Islet precursor cell (in vitro differentiated cells): ENCODE results near the gene CLK4.

Experiments used
- DNase-seq: peaks from one replicate; pipeline ENCODE4 v3.0.0-alpha.2; 2018

CLK4 gene

DNA sequence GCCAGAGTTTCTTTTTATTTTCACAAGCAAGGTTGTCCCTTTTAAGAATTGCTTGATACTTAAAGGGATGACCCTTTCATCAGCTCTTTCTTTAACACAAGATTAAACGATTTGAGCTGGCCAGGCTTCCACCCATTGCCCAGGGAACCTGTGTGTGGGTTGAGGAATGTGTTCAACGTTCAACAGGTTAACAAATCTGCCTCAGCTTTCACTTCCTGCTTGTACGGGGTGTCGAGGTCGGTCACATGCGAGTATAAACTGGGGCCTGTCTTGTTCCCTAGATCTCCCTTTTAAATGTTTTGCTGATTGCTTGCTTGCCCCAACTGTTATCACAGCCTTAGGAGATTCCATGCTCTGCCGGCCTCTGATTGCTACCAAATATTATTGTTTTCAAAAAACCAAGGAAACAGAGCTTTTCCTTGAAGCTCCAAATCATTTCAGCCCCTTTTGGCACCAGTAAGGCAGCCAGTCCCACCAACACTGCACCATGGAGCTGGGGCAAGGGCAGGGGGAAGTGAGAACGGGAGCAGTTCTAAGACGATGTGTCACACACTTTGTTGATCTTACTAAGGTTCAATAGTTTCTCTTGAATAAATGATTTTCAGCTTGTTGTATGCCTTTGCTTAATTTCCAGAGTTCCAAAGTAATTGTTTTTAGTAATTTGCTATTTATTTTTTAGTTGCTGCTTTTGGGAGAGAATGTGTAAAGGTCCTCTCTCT is 10.7 kb upstream of the CLK4 start:
- no peak for DNase-seq

- no peak for DNase-seq
Observed at GRCh38 chr5:178632285-178632684, 5.4 kb upstream of the CLK4 start.

- no peak for DNase-seq
Observed at GRCh38 chr5:178630951-178631350, 4.1 kb upstream of the CLK4 start.

- DNase-seq: peak; percentile 95
Observed at GRCh38 chr5:178630475-178630930, 3.7 kb upstream of the CLK4 start.

DNA sequence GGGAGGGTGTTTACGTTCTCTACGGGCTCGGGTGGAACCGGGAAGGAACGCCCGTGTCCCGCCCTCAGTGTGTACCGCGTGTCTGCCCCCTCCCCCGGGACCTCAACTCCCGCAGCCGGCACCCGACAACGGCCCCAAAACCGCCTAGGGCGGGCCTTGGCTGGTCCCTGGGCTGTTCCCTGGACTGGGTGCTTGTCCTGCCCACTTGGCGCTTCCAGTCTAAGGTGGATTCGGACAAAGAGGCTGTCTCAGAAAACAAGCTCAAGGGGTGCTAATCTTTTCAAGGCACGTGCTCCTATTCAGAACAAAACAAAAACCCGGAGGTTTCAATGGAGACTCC is 379 bp upstream of the CLK4 start:
- no peak for DNase-seq

DNA sequence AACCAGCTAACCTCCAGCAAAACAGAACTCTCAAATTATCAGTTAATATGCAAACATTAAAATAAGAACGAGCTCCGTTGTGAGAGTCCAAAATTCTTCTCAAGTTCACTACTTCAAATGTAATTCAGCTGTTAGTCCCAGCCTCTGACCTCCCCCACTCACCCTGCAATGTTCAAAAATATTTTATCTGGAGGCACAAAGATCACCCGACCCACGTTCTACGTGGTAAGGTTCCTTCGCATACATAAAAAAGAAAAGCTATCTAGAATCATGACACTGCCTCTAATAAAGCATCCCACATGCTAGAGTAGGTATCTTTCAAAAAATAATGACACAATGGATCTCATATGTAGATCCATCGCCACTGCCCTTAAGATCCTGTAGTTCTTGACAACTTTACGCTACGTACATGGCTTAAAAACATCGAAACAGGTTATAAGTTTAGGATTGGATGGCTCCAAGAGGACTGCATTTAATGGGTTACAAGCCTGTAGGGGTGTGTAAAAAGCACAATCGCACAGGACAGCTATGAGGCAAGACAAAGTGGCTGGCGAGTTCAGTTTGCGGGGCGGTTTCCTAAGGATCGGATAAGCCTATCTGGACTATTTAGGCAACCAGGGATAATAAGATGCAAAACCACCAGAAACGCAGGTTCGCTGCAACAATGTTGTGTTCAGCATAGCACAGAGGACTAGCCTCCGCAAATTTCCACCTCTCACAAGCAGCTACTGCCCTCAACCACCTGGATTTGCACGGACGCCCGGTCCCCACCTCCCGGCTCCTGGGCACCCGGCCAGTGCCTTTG is 969 bp downstream of the CLK4 start:
- no peak for DNase-seq

DNA sequence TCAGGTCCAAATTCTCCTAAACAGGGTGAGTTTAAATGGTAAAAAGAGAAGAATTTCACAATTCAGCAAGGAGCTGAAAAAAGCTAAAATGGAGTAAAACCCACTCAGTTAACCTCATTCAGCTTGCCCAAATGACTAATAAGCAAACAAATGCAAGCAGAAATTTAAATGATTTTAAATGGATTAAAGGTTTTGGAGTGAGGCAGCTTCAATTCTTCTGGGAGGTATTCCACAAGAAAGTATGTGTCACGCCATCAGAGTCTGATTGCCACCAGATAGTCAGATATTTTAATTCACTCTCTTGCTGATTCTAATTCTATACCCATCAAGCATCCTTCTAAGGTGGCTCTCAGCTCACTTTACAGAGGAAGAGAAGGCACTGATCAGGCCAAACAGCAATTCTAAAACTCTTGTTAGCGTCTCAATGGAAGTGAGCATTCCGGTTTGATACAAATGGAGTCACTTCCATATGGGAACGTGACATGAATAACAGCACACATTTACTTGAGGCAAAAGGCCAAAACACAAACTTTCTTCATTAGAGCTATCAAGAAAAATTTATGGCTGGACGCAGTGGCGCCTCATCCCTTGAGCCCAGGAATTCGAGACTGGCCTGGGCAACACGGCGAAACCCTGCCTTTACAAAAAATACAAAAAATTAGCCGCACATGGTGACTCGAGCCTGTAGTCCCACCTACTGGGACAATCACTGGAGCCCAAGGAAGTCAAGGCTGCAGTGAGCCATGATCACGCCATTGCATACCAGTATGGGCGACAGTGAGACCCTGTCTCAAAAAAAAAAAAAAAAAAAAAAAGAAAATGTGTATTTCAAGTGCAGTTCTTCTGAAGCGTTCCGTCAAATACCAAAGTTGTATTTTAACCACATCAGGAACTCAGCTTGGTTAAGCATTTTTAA is 2.0 kb downstream of the CLK4 start:
- no peak for DNase-seq

DNA sequence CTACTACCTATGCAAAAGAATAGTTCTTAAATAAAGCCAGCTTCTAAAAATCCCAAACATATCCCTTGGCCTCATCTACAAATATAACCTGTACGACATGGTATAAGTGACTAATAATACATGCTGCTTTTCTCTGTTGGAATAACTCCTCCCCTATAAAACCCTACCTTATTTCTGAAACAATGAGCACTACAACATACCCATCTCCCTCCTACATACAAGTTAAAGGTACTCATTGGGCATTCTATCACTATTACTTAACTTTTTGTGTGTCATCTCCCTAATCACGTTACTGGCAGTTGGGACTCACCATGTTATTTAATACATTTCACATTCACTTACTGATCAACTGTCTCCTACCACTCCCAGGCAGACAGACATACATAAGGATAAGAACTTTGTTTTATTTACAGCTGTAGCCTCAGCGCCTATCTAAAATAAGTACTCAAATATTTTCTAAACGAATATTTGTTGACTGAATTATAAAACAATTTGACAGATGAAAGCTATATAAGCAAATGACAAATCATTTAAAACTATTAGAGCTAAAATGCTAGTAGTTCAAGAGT is 4.1 kb downstream of the CLK4 start:
- no peak for DNase-seq

- DNase-seq: no peak
Observed at GRCh38 chr5:178619390-178619789, 7.5 kb downstream of the CLK4 start.

GRCh38 chr5:178612299-178612698 is 14.6 kb downstream of the CLK4 start:
- DNase-seq: no peak

- DNase-seq: no peak
Observed at GRCh38 chr5:178606269-178606668, 20.6 kb downstream of the CLK4 start.

DNA sequence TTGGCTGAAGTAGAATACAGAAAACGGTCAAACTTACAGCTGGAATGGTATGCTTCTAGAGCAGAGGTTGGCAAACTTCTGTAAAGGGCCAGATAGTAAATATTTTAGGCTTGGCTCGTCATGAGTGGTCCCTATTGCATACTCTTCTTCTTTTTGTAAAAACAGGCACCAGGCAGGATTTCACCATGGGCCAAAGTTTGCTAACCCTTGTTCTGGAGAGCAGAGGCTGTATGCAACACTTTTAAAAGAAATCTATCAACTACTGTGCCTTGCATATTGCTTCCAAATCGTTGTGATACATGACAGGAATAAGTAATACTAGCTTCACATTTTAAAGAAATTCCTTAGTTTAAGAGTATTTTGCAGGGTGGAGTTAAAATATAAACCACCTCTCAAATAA is 21.1 kb downstream of the CLK4 start:
- no peak for DNase-seq

DNA sequence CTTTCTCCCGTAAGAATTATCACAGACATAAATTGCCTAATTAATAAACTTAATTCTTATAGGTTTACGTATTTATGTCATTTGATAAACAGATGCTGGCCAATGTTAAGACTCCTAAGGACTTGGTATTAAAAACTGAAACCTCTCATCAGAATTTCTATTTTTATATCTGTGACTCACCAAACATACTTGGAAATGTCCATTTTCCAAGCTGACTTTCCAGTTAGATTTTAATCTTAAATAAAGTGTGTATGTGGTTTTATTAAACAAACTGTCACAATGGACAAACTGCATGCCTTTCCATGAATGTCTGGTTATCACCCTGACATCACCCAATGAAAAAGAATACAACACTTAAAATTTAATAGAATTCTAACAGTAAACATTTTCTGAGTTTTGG is 24.1 kb downstream of the CLK4 start:
- DNase-seq: no peak

DNA sequence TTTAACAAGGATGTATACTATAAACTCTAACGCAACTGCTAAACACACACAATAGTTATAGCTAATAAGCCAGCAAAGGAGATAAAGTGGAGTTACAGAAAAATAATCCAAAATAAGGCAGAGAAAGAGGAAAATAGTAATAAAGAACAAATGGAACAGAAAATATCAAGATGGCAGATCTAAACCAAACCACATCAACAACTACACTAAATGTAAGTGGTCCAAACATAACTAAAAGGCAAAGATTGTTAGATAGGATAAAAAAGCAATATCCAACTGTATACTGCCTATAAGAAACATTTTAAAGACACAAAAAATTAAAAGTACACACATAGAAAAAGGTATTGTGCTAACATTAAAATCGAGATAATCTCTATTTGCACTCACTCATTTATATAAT is 31.1 kb downstream of the CLK4 start:
- DNase-seq: no peak

- no peak for DNase-seq
Observed at GRCh38 chr5:178595150-178595549, 31.7 kb downstream of the CLK4 start.

- DNase-seq: no peak
Observed at GRCh38 chr5:178590924-178591423, 35.9 kb downstream of the CLK4 start.

GRCh38 chr5:178590141-178590923 is 36.5 kb downstream of the CLK4 start, which contains the start of gene COL23A1:
COL23A1 (minus strand) TSS chr5:178590393.
- DNase-seq: peak; percentile 92

DNA sequence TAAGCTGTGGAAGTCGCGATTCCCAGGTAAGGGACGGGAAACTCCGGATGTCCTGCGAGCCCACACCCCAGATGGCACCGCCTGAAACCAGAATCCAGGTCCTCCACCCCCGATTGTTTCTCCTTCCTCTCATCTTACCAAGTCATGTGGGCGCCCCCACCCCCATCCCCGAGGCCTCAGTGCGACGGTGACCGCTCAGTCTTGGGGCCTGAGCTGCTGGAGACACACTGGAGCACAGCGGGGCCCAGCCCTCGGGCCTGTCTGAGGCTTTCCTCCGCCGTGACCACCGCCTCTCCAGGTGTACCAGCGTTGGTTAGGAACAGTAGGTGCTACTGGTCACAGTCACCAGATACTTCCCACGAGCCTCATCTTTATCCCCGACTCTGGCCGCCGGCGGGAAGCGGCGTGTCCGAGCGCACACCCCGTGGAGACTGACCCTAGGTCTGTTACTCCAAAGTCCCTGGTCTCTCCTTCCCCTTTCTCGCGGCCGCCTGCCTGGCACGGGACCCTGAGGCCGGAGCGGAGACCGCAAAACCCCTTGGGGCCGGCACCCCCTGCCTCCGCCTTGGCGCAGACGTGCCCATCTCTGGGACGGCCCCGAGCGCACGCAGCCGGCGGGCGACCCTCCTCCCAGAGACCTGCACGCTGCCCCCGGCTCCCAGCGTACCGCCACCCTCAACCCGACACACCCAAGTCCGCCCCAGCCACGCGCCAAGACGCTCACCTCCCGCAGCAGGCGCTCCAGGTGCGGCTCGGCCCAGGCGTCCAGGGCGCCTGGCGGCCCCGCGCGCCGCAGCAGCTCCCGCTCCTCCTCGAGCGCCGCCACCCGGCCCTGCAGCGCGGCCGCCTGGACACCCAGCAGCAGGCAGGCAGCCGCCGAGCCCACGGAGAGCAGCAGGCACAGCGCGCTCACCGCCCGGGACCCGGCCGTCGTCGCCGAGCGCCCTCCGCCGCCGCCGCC is 37.4 kb downstream of the CLK4 start:
- no peak for DNase-seq

GRCh38 chr5:178588769-178589168 is 38.1 kb downstream of the CLK4 start:
- DNase-seq: no peak

DNA sequence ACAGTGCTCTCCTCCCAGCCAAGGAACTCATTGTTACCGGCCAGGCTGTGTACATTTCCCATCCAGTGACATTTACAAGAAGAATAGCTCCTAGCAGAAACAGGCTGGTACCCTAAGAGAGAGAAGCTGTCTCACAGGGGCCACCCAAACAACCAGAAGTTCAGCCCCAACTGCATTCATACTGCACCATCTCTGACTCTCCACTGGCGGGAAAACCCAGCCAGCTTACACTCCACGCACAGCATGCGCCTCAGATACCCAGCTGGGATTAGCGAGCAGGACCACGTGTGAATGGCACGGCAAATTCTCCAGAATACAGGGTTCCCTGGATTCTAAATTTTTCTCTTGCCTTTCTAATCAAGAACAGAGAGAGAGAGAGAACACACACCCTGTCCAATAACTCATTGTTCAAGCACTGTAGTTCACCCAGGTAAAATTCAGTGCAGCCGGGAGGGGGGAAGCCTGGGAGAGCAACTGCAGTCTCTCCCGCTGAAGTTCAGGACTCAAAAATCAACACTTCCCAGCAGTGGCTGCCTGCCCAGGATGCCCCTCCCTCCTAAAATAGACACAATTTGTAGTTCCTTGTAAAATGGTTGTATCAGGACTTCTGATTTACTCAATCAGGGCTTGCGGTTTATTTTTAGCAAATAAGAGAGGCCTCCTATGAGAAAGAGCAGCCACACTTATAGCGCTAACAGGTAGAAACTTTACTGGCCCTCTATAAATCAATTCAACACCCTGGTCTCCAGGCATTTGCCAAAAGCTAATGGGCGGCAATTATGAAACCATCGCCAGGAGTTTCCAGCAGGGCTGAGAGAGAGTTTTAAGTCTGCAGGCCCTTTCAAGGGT is 38.9 kb downstream of the CLK4 start:
- DNase-seq: no peak
